GM19328 (cell line): Measurements from ENCODE around the gene MPZL1.

Experiments used
- ATAC-seq: cut with Tn5 transposase; IDR thresholded peaks from one replicate; pipeline ENCODE4 v1.9.1; 2021; ENCODE audit warnings: mild to moderate bottlenecking, moderate library complexity; ENCODE audit not compliant: unreplicated experiment

MPZL1 gene

DNA sequence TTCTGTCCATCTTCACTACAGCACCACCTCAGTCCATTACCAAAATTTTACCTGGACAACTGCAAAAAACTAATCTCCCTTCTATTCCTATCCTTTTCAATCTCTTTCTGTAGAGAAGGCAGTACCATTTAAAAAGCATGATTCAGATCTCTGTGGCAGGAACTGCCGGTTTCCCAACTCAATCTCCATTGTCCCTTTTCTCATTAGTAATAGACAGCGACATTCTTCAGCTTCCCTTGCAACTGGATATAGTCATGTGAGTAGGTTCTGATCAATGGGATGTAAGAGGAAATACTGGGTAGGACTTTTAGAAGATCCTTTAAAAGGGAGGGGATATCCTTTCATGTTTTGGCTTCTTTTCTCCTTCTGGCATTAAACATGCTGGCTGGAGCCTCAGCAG is 117.2 kb downstream of the MPZL1 start:
- no peak for ATAC-seq
